HepG2 (cell line): ENCODE data around the gene TMEM156. TPM values are rescaled to one million over a fixed set of nuclear protein-coding genes. Genes with fewer than 3 reads are reported as not detected.

Experiments
- ATAC-seq: fragments of 200-7000 bp; cut with Tn5 transposase; 3 replicates; pipeline ENCODE4 v1.9.1; 2020; ENCODE audit warnings: mild to moderate bottlenecking, moderate library complexity
- BruUV-seq: library from RNA; stranded (reverse); fragments of 400-500 nt; replicated peaks from 2 replicates; lab custom pipeline; 2021; lab: Mats Ljungman, UMichigan
- CTCF ChIA-PET: fragments of 300-600 bp; formaldehyde crosslinking; extraction: SDS; loops from one replicate; lab custom pipeline; 2021; ENCODE audit warnings: low total read pairs, inconsistent platforms, low intra/inter-chr PET ratio; lab: Yijun Ruan, JAX
- POLR2A ChIA-PET: fragments of 350-600 bp; sonication (Branson Sonifier 250); formaldehyde crosslinking; loops from one replicate; lab custom pipeline; 2020; ENCODE audit warnings: antibody characterized with exemption, inconsistent platforms; lab: Yijun Ruan, JAX
- DNase-seq: peaks from one replicate; pipeline ENCODE4 v3.0.0-alpha.2; 2015; ENCODE audit warnings: low spot score
- FAIRE-seq: peaks from 3 replicates; lab custom pipeline; 2011; peaks lifted over from hg19 to GRCh38; lab: Jason Lieb, UNC
- H2AFZ ChIP-seq: one replicate; pipeline ENCODE4 v1.6.1; 2011; ENCODE audit warnings: low read length, inconsistent platforms
- H3K27ac ChIP-seq: fragments of 300-600 bp; 3 replicates; pipeline ENCODE4 v1.8.0; 2011; ENCODE audit warnings: mixed run types, mild to moderate bottlenecking, mixed read lengths, low read length, inconsistent platforms; ENCODE audit not compliant: insufficient read depth; ENCODE audit errors: extremely low read length
- H3K27me3 ChIP-seq, 2 experiments: fragments of 200-600 bp in 1 of 2; 2 replicates in 1 of 2; 3 replicates in 1 of 2; pipeline versions ENCODE4 v1.6.0 to v1.8.0; 2011; ENCODE audit warnings: low read length in 2 of 2, mild to moderate bottlenecking in 2 of 2, moderate library complexity in 2 of 2, inconsistent platforms in 1 of 2; ENCODE audit not compliant: insufficient read depth in 2 of 2, control insufficient read depth in 1 of 2
- H3K36me3 ChIP-seq, 2 experiments: fragments of 200-600 bp in 1 of 2; replicated peaks in 1 of 2; 2 replicates in 1 of 2; 3 replicates in 1 of 2; pipeline versions ENCODE4 v1.5.1 to v1.8.0; 2011; ENCODE audit warnings: low read length in 2 of 2, inconsistent platforms in 1 of 2; ENCODE audit not compliant: insufficient read depth in 2 of 2, control insufficient read depth in 1 of 2
- H3K4me1 ChIP-seq: 2 replicates; pipeline ENCODE4 v1.5.1; 2012; ENCODE audit warnings: low read length, inconsistent platforms; ENCODE audit not compliant: insufficient read depth
- H3K4me2 ChIP-seq: 2 replicates; pipeline ENCODE4 v1.6.0; 2011; ENCODE audit warnings: low read depth, low read length, inconsistent platforms
- H3K4me3 ChIP-seq, 3 experiments: fragments of 200-600 bp in 1 of 3; sonication (generic), shearing (Covaris generic) in 1 of 3; replicated peaks in 1 of 3; 2 replicates each; pipeline ENCODE4 v1.5.1; 2011 to 2016; ENCODE audit warnings: low read length in 3 of 3, inconsistent platforms in 2 of 3, low read depth in 2 of 3, mild to moderate bottlenecking in 2 of 3, control low read depth in 1 of 3, mixed read lengths in 1 of 3; ENCODE audit not compliant: insufficient read depth in 1 of 3
- H3K79me2 ChIP-seq: one replicate; pipeline ENCODE4 v1.6.1; 2011; ENCODE audit warnings: low read length, inconsistent platforms; ENCODE audit not compliant: insufficient read depth
- H3K9ac ChIP-seq: 2 replicates; pipeline ENCODE4 v1.6.0; 2011; ENCODE audit warnings: mild to moderate bottlenecking, low read depth, low read length, inconsistent platforms; ENCODE audit not compliant: insufficient read depth
- H3K9me3 ChIP-seq: 2 replicates; pipeline ENCODE4 v1.5.1; 2012; ENCODE audit warnings: mild to moderate bottlenecking, low read length
- H4K20me1 ChIP-seq: 2 replicates; pipeline ENCODE4 v1.6.0; 2011; ENCODE audit warnings: inconsistent platforms, mild to moderate bottlenecking, low read length, moderate library complexity; ENCODE audit not compliant: insufficient read depth
- HNRNPLL ChIP-seq: fragments of 200-400 bp; formaldehyde crosslinking; IDR thresholded peaks from 2 replicates; pipeline ENCODE4 v1.6.1; 2017; ENCODE audit warnings: mild to moderate bottlenecking, low read depth, low read length; ENCODE audit not compliant: poor library complexity, severe bottlenecking
- KAT8 ChIP-seq: IDR thresholded peaks from 2 replicates; pipeline ENCODE4 v1.6.1; 2016; ENCODE audit warnings: missing genetic modification reagents, missing compliant biosample characterization
- MAF1 ChIP-seq: sonication (generic); formaldehyde crosslinking; IDR thresholded peaks from 2 replicates; pipeline ENCODE4 v1.5.0; 2020; ENCODE audit warnings: missing genetic modification reagents, borderline replicate concordance
- MAFF ChIP-seq: IDR thresholded peaks from 2 replicates; pipeline ENCODE4 v1.6.1; 2011; ENCODE audit warnings: low read depth, low read length, improper control_type of control experiment
- MBD4 ChIP-seq: IDR thresholded peaks from 2 replicates; pipeline ENCODE4 v1.6.1; 2012; ENCODE audit warnings: low read length, inconsistent platforms, borderline replicate concordance
- ONECUT2 ChIP-seq: sonication (generic); formaldehyde crosslinking; IDR thresholded peaks from 2 replicates; pipeline ENCODE4 v1.4.0; 2020; ENCODE audit warnings: missing genetic modification reagents
- PAWR ChIP-seq: sonication (generic); formaldehyde crosslinking; IDR thresholded peaks from 2 replicates; pipeline ENCODE4 v1.4.0; 2020; ENCODE audit warnings: missing genetic modification reagents, mild to moderate bottlenecking, borderline replicate concordance
- POGZ ChIP-seq: sonication (generic); formaldehyde crosslinking; IDR thresholded peaks from 2 replicates; pipeline ENCODE4 v1.4.0; 2020; ENCODE audit warnings: mild to moderate bottlenecking, missing genetic modification reagents
- RXRB ChIP-seq: IDR thresholded peaks from 2 replicates; pipeline ENCODE4 v1.6.1; 2016; ENCODE audit warnings: borderline replicate concordance, missing genetic modification reagents, missing compliant biosample characterization
- STAG1 ChIP-seq: sonication (generic); formaldehyde crosslinking; IDR thresholded peaks from 2 replicates; pipeline ENCODE4 v1.4.0; 2020; ENCODE audit warnings: missing genetic modification reagents
- STAT5B ChIP-seq: sonication (generic); formaldehyde crosslinking; IDR thresholded peaks from 2 replicates; pipeline ENCODE4 v1.4.0; 2020; ENCODE audit warnings: missing genetic modification reagents
- TCF7L2 ChIP-seq: IDR thresholded peaks from 2 replicates; pipeline ENCODE4 v1.6.1; 2011; ENCODE audit warnings: mild to moderate bottlenecking, low read depth, low read length, moderate library complexity
- TGIF2 ChIP-seq: IDR thresholded peaks from 2 replicates; pipeline ENCODE4 v1.6.1; 2016; ENCODE audit warnings: control low read depth, missing compliant biosample characterization
- XBP1 ChIP-seq: sonication (generic); formaldehyde crosslinking; IDR thresholded peaks from 2 replicates; pipeline ENCODE4 v1.5.0; 2020; ENCODE audit warnings: missing genetic modification reagents
- ZNF121 ChIP-seq: sonication (generic); formaldehyde crosslinking; IDR thresholded peaks from 2 replicates; pipeline ENCODE4 v1.5.0; 2020; ENCODE audit warnings: mild to moderate bottlenecking, missing genetic modification reagents
- ZNF83 ChIP-seq: sonication (generic); formaldehyde crosslinking; IDR thresholded peaks from 2 replicates; pipeline ENCODE4 v1.4.0; 2020; ENCODE audit warnings: missing genetic modification reagents, mild to moderate bottlenecking, borderline replicate concordance
- ZSCAN31 ChIP-seq: sonication (generic); formaldehyde crosslinking; IDR thresholded peaks from 2 replicates; pipeline ENCODE4 v1.5.0; 2020; ENCODE audit warnings: low read depth, mild to moderate bottlenecking, missing genetic modification reagents
- WGBS: methylation state at CpG from one replicate; pipeline ENCODE4 v1.1.6; 2017; ENCODE audit warnings: low lambda C conversion rate; 5-methylcytosine and 5-hydroxymethylcytosine counted together
- in situ Hi-C: cut with HindIII; loops from 2 replicates; pipeline ENCODE4 v1.10.0; 2017; ENCODE audit warnings: low pct_unique_long_range_greater_than_20kb; ENCODE audit not compliant: extremely low pct_ligation_motif_present
- intact Hi-C: fragments of 100-400 bp; cut with micrococcal nuclease; formaldehyde crosslinking; loops from one replicate; pipeline ENCODE4 v1.10.0; 2022; ENCODE audit not compliant: unreplicated experiment
- polyA plus RNA-seq, 8 experiments: library from polyadenylated mRNA; depleted of rRNA in 3 of 8; stranded (reverse) in 7 of 8; unstranded in 1 of 8; fragments of >200 nt; fragmentation: Illumina TruSeq in 4 of 8; extraction: Trizol in 4 of 8; gene quantifications; 2 replicates each; pipeline versions ENCODE4 v1.2.1 to v1.2.3, GENCODE V29; 2011 to 2016; ENCODE audit warnings: low read depth in 4 of 8, missing spikeins in 1 of 8, mixed read lengths in 1 of 8; ENCODE audit not compliant: insufficient read depth in 1 of 8
- total RNA-seq, 5 experiments: library from RNA; depleted of rRNA; stranded (reverse); fragments of >200 nt; fragmentation: Illumina TruSeq; extraction: Trizol; gene quantifications; 2 replicates each; pipeline ENCODE4 v1.2.3, GENCODE V29; 2016; ENCODE audit warnings: low read depth in 1 of 5
- TF ChIP-seq, protein P1 (sequence below): IDR thresholded peaks from 2 replicates; pipeline ENCODE4 v1.6.1; 2016
- TF ChIP-seq, protein P2 (sequence below): IDR thresholded peaks from 2 replicates; pipeline ENCODE4 v1.6.1; 2016; ENCODE audit warnings: low read depth

TMEM156 gene
- total and polyA plus RNA-seq, 2 of the 13 experiments (the other 11 are each of a cell fraction or from before 2014, with no cell fraction given), result 1.6 TPM; not detected in 1

DNA sequence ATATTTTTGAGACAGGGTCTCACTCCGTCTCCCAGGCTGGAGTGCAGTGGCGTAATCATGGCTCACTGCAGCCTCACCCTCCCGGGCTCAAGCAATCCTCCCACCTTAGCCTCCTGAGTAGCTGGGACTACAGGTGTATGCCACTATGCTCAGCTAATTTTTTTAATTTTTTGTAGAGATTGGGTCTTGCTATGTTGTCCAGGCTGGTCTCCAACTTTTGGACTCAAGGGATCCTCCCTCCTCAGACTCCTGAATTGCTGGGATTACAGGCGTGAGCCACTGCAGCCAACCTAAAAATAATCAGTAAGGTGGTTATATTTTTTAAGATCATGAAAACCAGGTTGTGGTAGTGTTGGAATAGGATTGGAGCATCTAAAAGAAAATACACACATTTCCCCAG, 38.1 kb downstream of the TMEM156 start:
- H4K20me1 ChIP-seq, result no peaks in the 10 kb centered on the region
- BruUV-seq, result no TSS peak
- in situ Hi-C loops (no loop called here), intact Hi-C loops (no loop called here)
- no peaks in the 10 kb centered on the region for H3K4me1 ChIP-seq
- CTCF ChIA-PET, result no interaction called here
- POLR2A ChIA-PET, result interaction anchor here (1.0 to 1.6 kb wide), 2 partner anchors 49 to 90 kb away, joined by 4 to 13 read pairs; no protein-coding TSS in a partner anchor
- no peak overlapping the region for H3K4me3 ChIP-seq
- WGBS, result 69% methylated on average over 4 of the region's 4 CpGs
- TF ChIP-seq, protein P1, sequence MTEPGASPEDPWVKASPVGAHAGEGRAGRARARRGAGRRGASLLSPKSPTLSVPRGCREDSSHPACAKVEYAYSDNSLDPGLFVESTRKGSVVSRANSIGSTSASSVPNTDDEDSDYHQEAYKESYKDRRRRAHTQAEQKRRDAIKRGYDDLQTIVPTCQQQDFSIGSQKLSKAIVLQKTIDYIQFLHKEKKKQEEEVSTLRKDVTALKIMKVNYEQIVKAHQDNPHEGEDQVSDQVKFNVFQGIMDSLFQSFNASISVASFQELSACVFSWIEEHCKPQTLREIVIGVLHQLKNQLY (CRISPR knock-in tag), result no peak
- TF ChIP-seq XBP1 (CRISPR knock-in tag) (no peak), STAT5B (CRISPR knock-in tag) (no peak), ZNF121 (peak; percentile 60; the same call in 1 of the 2 replicates), ZSCAN31 (no peak)
- ATAC-seq, result no peak
- no peaks in the 10 kb centered on the region for H3K27me3 ChIP-seq
- H3K4me2 ChIP-seq, result peak overlapping the region; percentile 21; the same call in 1 of the 2 replicates
- no peak overlapping the region for H2AFZ ChIP-seq
- no peak for DNase-seq
- H3K9ac ChIP-seq, result no peak overlapping the region
- FAIRE-seq, result no peak
- H3K9me3 ChIP-seq, result no peaks in the 10 kb centered on the region
- no peak overlapping the region for H3K27ac ChIP-seq
- H3K79me2 ChIP-seq, result no peaks in the 10 kb centered on the region
- H3K36me3 ChIP-seq, result no peaks in the 10 kb centered on the region

DNA sequence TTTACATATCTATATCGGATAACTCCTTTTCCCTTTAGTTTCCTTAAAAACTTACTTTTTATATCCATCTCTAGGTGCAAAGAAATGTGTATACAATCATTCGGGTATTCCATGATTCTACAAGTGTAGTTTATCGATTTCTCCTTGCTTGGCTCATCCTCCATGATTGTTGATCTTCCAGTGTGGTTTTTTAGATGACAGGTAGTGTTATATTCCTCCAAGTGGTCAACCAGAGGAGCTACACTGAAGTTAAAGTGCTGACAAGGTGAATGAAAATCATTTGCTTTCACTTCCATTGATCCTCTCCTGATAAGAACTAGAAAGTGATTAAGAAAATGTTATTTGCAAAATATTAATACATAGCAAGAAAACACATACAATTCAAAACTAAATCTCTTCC, 38.5 kb downstream of the TMEM156 start:
- no TSS peak for BruUV-seq
- Histone ChIP-seq H3K4me2 (peak overlapping the region; percentile 21), H3K4me1 (no peaks in the 10 kb centered on the region), H2AFZ (no peak overlapping the region), H3K4me3 (no peak overlapping the region), H4K20me1 (no peaks in the 10 kb centered on the region), H3K79me2 (no peaks in the 10 kb centered on the region), H3K27me3 (no peaks in the 10 kb centered on the region), H3K9me3 (no peaks in the 10 kb centered on the region), H3K27ac (no peak overlapping the region), H3K9ac (no peak overlapping the region), H3K36me3 (no peaks in the 10 kb centered on the region)
- peak; percentile 59 for FAIRE-seq
- intact Hi-C loops, result loop anchor here (2.0 kb wide), 1 partner anchor 89 kb away; no protein-coding TSS in a partner anchor
- in situ Hi-C loops, result no loop called here
- POLR2A ChIA-PET, result interaction anchor here (1.0 to 1.6 kb wide), 2 partner anchors 50 to 90 kb away, joined by 4 to 13 read pairs; no protein-coding TSS in a partner anchor
- peak; percentile 91 for ATAC-seq
- 35% methylated on average over 3 of the region's 3 CpGs for WGBS
- CTCF ChIA-PET, result no interaction called here
- peak; percentile 45 for DNase-seq
- TF ChIP-seq ZNF83 (CRISPR knock-in tag) (no peak), PAWR (CRISPR knock-in tag) (no peak), MAF1 (CRISPR knock-in tag) (no peak), HNRNPLL (no peak), KAT8 (CRISPR knock-in tag) (0 out of 2 replicates have a peak, but pooled peaks have one; percentile 28), TGIF2 (no peak), ONECUT2 (CRISPR knock-in tag) (peak; percentile 80), MBD4 (no peak), RXRB (CRISPR knock-in tag) (0 out of 2 replicates have a peak, but pooled peaks have one; percentile 14), STAG1 (CRISPR knock-in tag) (peak; percentile 55), MAFF (peak; percentile 84), POGZ (CRISPR knock-in tag) (0 out of 2 replicates have a peak, but pooled peaks have one; percentile 18), TCF7L2 (no peak)
- TF ChIP-seq, protein P2, sequence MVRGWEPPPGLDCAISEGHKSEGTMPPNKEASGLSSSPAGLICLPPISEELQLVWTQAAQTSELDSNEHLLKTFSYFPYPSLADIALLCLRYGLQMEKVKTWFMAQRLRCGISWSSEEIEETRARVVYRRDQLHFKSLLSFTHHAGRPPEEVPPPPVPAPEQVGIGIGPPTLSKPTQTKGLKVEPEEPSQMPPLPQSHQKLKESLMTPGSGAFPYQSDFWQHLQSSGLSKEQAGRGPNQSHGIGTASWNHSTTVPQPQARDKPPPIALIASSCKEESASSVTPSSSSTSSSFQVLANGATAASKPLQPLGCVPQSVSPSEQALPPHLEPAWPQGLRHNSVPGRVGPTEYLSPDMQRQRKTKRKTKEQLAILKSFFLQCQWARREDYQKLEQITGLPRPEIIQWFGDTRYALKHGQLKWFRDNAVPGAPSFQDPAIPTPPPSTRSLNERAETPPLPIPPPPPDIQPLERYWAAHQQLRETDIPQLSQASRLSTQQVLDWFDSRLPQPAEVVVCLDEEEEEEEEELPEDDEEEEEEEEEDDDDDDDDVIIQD (CRISPR knock-in tag), result peak; percentile 41; the same call in 1 of the 2 replicates
